ENCODE data around the gene SEMA4A. TPM values are rescaled to one million over a fixed set of nuclear protein-coding genes. Genes with fewer than 3 reads are reported as not detected.

SEMA4A gene
- total and polyA plus RNA-seq, 9 of the 15 experiments (the other 6 are each of a cell fraction or from before 2014, with no cell fraction given) = 0.04 to 1.7 (median 0.45) TPM

GRCh38 chr1:156160743-156161171, 7.4 kb downstream of the SEMA4A start (continued):
- no peak for TF ChIP-seq REST (IDR thresholded peaks at IDR 0.05; ENCODE audit: borderline replicate concordance)
- TF ChIP-seq REST (CRISPR knock-in tag; IDR thresholded peaks at IDR 0.05; ENCODE audit: low read depth) = 0 out of 2 replicates have a peak, but pooled peaks have one; percentile 49
- peak; percentile 48; the same call in 1 of the 2 replicates for TF ChIP-seq RBFOX2 (IDR thresholded peaks at IDR 0.05; ENCODE audit: low read depth, low read length)
